ENCODE results near the gene TRIM46.
A peak's percentile ranks its signal among the peaks of the same experiment; 100 is the strongest.
"Not testable (repeated sequence)": the region's sequence is repeated elsewhere in the genome, so short reads cannot be mapped to it uniquely, and the experiment has no call there.

TRIM46 gene

DNA sequence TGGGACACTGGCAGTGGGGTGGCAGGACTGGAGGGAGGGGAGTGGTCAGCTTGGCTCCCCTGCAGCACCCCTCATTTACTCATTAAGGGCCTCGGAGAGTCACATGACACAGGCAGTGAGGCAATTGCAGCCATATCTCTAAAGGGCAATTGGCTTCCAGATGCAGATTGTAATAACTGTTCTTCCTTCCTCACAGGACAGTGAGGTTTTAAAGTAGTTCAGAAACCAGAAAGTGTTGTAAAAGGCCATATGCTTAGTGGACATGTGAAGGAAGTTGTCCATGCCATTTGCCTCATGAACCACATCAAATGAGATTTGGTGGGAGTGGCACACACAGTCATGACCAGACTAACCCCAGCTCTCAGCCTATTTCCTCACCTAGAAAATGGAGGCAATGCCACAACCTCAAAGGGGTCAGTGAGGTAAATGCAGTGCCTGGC is 46.0 kb downstream of the TRIM46 start:
- DNase-seq (ENCODE audit: extremely low spot score) = peak; percentile 37
- TF ChIP-seq, protein P1, sequence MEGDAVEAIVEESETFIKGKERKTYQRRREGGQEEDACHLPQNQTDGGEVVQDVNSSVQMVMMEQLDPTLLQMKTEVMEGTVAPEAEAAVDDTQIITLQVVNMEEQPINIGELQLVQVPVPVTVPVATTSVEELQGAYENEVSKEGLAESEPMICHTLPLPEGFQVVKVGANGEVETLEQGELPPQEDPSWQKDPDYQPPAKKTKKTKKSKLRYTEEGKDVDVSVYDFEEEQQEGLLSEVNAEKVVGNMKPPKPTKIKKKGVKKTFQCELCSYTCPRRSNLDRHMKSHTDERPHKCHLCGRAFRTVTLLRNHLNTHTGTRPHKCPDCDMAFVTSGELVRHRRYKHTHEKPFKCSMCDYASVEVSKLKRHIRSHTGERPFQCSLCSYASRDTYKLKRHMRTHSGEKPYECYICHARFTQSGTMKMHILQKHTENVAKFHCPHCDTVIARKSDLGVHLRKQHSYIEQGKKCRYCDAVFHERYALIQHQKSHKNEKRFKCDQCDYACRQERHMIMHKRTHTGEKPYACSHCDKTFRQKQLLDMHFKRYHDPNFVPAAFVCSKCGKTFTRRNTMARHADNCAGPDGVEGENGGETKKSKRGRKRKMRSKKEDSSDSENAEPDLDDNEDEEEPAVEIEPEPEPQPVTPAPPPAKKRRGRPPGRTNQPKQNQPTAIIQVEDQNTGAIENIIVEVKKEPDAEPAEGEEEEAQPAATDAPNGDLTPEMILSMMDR (IDR thresholded peaks at IDR 0.05; ENCODE audit: control extremely low read depth, extremely low read depth, low read depth, missing control alignments) = no peak
- POLR2A ChIA-PET = no interaction called here
- CTCF ChIA-PET = interaction anchor here (0.9 to 2.1 kb wide), 2 partner anchors 13 to 31 kb away, joined by 3 to 8 read pairs; no protein-coding TSS in a partner anchor

DNA sequence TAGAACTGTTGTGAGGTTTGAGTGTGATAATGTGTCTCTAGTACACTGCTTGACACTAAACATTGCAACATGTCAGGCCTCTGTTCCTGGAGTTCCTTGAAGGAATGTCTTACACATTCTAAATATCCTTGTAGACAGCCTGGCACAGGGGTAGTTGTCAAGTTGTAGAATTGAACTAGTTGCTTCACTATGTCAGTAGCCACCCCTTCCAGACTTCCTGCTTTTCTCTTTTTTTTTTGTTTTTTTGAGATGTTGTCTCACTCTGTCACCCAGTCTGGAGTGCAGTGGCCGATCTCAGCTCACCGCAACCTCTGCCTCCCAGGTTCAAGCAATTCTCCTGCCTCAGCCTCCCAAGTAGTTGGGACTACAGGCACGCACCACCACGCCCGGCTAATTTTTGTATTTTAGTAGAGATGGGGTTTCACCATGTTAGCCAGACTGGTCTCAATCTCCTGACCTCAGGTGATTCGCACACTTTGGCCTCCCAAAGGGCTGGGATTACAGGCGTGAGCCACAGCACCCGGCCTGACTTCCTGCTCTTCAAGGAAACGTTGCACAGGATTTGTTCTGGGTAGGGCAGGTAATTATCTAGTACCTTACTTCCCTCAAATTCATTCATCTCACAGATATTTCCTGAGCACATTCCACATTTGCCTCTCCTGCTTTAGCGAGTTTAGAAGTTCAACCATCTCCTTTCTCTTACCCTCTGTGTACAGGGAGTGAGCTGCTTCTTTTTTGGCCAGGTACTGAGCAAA is 46.7 kb downstream of the TRIM46 start:
- CTCF ChIA-PET = interaction anchor here (1.4 kb wide), 1 partner anchor 31 kb away, joined by 3 read pairs; no protein-coding TSS in a partner anchor
- POLR2A ChIA-PET; DNase-seq (ENCODE audit: extremely low spot score): not testable (repeated sequence)

DNA sequence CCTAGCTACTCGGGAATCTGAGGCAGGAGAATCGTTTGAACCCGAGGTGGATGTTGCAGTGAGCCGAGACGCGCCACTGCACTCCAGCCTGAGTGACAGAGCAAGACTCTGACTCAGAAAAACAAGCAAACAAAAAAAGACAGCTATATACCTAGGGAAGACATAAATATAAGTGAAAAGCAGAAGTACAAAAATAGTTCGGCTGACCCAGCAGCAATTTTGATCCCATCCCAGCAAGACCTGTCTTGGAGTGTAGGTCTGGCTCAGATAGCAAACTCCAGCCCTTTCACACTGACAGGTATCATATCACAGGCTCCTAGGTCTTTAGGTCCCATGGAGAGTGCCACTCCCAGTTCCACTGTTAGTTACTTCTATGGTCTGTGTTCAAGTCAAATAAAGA is 49.4 kb downstream of the TRIM46 start:
- peak; percentile 15 for DNase-seq (ENCODE audit: extremely low spot score)
- TF ChIP-seq, protein P1 (IDR thresholded peaks at IDR 0.05; ENCODE audit: control extremely low read depth, extremely low read depth, low read depth, missing control alignments) = no peak
- ChIA-PET POLR2A (no interaction called here), CTCF (interaction anchor here (0.7 to 6.9 kb wide), 6 partner anchors 9 to 50 kb away, joined by 3 to 88 read pairs (median 6); partner anchors contain the start of genes KRTCAP2, MTX1, THBS3 and TRIM46)

DNA sequence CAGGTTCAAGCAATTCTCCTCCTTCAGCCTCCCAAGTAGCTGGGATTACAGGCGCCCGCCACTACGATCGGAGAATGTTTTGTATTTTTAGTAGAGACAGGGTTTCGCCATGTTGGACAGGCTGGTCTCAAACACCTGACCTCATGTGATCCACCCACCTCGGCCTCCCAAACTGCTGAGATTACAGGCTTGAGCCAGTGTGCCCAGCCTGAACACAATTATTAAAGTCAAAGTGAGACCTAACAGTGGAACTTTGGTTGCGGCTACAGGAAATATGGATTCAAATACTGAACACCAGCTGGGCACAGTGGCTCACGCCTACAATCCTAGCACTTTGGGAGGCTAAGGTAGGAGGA is 51.7 kb downstream of the TRIM46 start:
- DNase-seq (ENCODE audit: extremely low spot score); POLR2A ChIA-PET: not testable (repeated sequence)
- CTCF ChIA-PET = interaction anchor here (0.8 to 6.9 kb wide), 9 partner anchors 10 to 50 kb away, joined by 3 to 88 read pairs (median 4); partner anchors contain the start of genes MTX1 and THBS3

DNA sequence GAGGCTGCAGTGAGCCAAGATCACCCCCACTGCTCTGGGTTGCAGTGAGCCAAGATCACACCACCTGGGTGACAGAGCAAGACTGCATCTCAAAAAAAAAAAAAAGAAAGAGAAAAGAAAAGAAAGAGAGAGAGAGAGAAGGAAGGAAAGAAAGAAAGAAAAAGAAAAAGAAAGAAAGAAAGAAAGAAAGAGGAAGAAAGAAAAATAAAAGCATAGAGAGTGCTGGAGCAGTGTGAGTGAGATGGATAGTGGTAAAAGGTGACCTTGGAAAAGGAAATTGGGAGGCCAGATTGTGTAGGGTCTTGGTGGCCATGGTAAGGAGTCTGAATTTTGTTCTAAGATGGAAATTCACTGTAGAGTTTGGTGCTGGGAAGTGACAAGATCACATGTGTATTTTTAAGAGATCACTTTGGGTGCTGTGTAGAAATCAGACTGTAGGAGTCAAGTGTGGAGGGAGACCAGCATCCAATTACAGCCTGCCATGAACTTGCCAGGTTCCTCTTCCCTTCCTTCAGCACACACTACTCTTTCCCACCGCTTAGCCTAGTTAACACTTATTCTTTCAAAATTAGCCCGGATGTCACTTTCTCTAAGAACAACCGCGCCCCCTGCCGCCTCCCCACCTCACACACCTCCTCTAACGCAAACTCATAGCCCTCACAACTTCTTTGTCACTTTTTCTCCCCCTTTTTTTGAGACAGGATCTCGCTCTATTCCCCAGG is 52.7 kb downstream of the TRIM46 start:
- CTCF ChIA-PET = interaction anchor here (0.8 to 6.9 kb wide), 10 partner anchors 10 to 53 kb away, joined by 3 to 88 read pairs (median 6); partner anchors contain the start of genes CLK2, KRTCAP2, MTX1 and THBS3
- TF ChIP-seq, protein P1 (IDR thresholded peaks at IDR 0.05; ENCODE audit: control extremely low read depth, extremely low read depth, low read depth, missing control alignments) = peak; percentile 79

DNA sequence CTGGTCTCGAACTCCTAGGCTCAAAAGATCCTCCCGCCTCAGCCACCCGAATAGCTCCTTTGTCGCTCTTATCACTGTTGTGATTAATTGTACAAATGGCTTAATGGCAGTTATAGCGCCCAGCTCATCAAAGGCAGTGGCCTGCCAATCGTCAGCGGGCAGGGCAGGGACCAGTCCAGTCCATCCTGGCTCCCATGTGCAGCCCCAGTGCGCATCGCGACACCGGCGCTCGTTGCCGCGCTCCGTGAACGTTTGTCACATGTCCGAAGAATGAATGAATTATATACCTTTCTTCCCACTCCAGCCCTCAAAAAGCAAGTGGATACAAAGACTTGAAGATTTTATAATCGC is 53.2 kb downstream of the TRIM46 start:
- TF ChIP-seq, protein P1 (IDR thresholded peaks at IDR 0.05; ENCODE audit: control extremely low read depth, extremely low read depth, low read depth, missing control alignments) = no peak
- POLR2A ChIA-PET = no interaction called here
- CTCF ChIA-PET = interaction anchor here (1.0 to 6.9 kb wide), 8 partner anchors 11 to 54 kb away, joined by 3 to 88 read pairs (median 9); partner anchors contain the start of genes CLK2, KRTCAP2, MTX1 and THBS3
- peak; percentile 45 for DNase-seq (ENCODE audit: extremely low spot score)

More for the DNA sequence above, 52.7 kb downstream of the TRIM46 start:
- POLR2A ChIA-PET = no interaction called here
- DNase-seq (ENCODE audit: extremely low spot score) = peak; percentile 76

DNA sequence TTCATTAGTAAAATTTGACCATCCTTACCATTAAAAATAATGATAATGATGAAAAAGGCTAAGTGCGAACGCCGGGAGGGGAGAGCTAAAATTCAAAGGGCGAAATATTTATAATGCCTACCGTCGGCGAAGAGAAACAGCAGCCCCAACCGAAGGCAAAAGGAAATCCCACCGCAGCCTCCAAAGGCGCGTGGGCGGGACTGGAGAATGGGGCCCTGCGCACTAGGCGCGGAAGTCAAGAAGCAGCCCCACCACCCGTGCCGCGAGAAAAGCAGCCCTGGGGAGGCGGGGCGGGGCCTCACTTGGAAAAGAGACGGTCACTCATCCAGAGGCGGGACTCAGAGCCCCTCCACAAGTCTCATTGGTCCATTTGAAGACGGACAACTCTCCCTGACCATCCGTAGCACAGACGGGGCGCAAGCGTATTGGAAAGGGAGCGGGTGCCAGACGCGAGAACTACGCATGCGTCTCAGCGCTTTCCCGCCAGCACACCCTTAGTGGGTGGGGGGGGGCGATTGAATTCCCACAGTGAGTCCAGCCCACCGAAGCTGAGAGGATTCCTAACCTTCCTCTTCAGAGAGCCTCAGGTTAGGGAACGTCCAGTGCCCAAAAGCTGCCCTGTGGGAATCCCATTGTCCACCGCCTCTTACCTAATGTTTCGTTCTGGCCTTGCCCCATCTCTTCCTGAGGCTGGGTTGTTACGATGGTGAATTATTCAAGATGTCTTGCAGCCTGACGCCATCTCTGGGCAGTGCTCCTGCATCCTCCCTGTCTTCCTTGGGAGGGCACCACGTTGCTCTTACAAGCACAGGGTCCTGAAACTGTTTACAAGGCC is 53.8 kb downstream of the TRIM46 start:
- TF ChIP-seq, protein P1 (IDR thresholded peaks at IDR 0.05; ENCODE audit: control extremely low read depth, extremely low read depth, low read depth, missing control alignments) = no peak
- POLR2A ChIA-PET = no interaction called here
- CTCF ChIA-PET = interaction anchor here (0.6 to 6.9 kb wide), 11 partner anchors 11 to 54 kb away, joined by 3 to 88 read pairs (median 9); partner anchors contain the start of genes CLK2, KRTCAP2, MTX1 and THBS3
- peak; percentile 99 for DNase-seq (ENCODE audit: extremely low spot score)

Data from GM10248 (cell line).